ENCODE results near the gene PLBD2.
A peak's percentile ranks its signal among the peaks of the same experiment; 100 is the strongest.

PLBD2 gene

GRCh38 chr12:113334786-113335539, 23.4 kb upstream of the PLBD2 start, which contains the start of gene SLC8B1:
Gene SLC8B1 (minus strand): TSS chr12:113335109. CDS start chr12:113332878, 2,231 bp downstream.
- peak; percentile 96 for ATAC-seq (ENCODE audit: insufficient read depth, low read depth)
- Histone ChIP-seq H3K79me2 (ENCODE audit: insufficient read depth, low read length) (peaks cover 14% of the 10 kb centered on the region), H3K4me3 (ENCODE audit: low read depth in 1 of 2, low read length in 2 of 2) (peak within 1 kb of the TSS; percentile 73 to 93), H3K4me2 (ENCODE audit: insufficient read depth, low read length) (peak within 1 kb of the TSS; percentile 88), H3K36me3 (ENCODE audit: insufficient read depth, low read length) (peaks cover 32% of the 10 kb centered on the region), H3K27me3 (ENCODE audit: insufficient read depth, low read length, poor library complexity) (no peaks in the 10 kb centered on the region), H3K9ac (ENCODE audit: low read depth, low read length) (peak within 1 kb of the TSS; percentile 64), H3K9me3 (ENCODE audit: insufficient read depth, low read length, severe bottlenecking) (no peaks in the 10 kb centered on the region), H4K20me1 (ENCODE audit: insufficient read depth, low read length) (peaks cover 14% of the 10 kb centered on the region; the same call in 1 of the 2 replicates), H3K27ac (ENCODE audit: low read length) (peak within 1 kb of the TSS; percentile 72), H3K4me1 (ENCODE audit: insufficient read depth, low read length) (peaks cover 32% of the 10 kb centered on the region), H2AFZ (ENCODE audit: low read depth, low read length) (peak within 1 kb of the TSS; percentile 94)
- TF ChIP-seq CTCF (IDR thresholded peaks at IDR 0.05; ENCODE audit: borderline replicate concordance, extremely low read depth, low read length, poor library complexity, severe bottlenecking) (no peak), EZH2 (IDR thresholded peaks at IDR 0.05; ENCODE audit: borderline replicate concordance, low read depth, low read length, severe bottlenecking) (no peak)
- peak; percentile 90 for DNase-seq

- Histone ChIP-seq H3K9ac (ENCODE audit: low read depth, low read length) (no peak overlapping the region), H3K27ac (ENCODE audit: low read length) (no peak overlapping the region), H4K20me1 (ENCODE audit: insufficient read depth, low read length) (no peaks in the 10 kb centered on the region), H3K36me3 (ENCODE audit: insufficient read depth, low read length) (no peaks in the 10 kb centered on the region; the same call in 1 of the 2 replicates), H3K4me2 (ENCODE audit: insufficient read depth, low read length) (no peak overlapping the region), H3K79me2 (ENCODE audit: insufficient read depth, low read length) (peaks cover 2% of the 10 kb centered on the region), H2AFZ (ENCODE audit: low read depth, low read length) (no peak overlapping the region), H3K4me1 (ENCODE audit: insufficient read depth, low read length) (peaks cover 8% of the 10 kb centered on the region), H3K27me3 (ENCODE audit: insufficient read depth, low read length, poor library complexity) (no peaks in the 10 kb centered on the region), H3K4me3 (ENCODE audit: low read depth in 1 of 2, low read length in 2 of 2) (no peak overlapping the region), H3K9me3 (ENCODE audit: insufficient read depth, low read length, severe bottlenecking) (no peaks in the 10 kb centered on the region)
- DNase-seq, result no peak
- TF ChIP-seq CTCF (IDR thresholded peaks at IDR 0.05; ENCODE audit: borderline replicate concordance, extremely low read depth, low read length, poor library complexity, severe bottlenecking) (no peak), EZH2 (IDR thresholded peaks at IDR 0.05; ENCODE audit: borderline replicate concordance, low read depth, low read length, severe bottlenecking) (no peak)
- ATAC-seq (ENCODE audit: insufficient read depth, low read depth), result no peak
Observed at GRCh38 chr12:113339540-113339939, 18.8 kb upstream of the PLBD2 start.

DNA sequence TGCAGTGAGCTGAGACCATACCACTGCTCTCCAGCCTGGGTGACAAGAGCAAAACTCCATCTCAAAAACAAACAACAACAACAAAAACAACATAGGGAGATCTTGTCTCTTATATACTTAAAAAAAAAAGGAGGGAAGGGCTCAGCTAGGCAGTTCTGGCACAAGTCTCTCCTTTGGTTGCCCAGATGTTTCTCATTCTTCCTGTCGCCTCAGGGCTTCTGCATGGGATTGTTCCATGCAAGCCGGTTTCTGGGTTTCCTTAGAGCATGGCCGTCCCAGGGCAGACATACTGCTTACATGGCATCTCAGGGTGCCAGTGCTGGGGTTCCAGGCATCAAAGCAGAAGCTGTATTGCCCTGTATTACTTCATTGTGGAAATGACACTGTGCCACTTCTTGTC, 18.3 kb upstream of the PLBD2 start:
- DNase-seq (no peak), ATAC-seq (ENCODE audit: insufficient read depth, low read depth) (no peak)
- no peak overlapping the region for H3K4me3 ChIP-seq (ENCODE audit: low read depth in 1 of 2, low read length in 2 of 2)
- H3K4me1 ChIP-seq (ENCODE audit: insufficient read depth, low read length), result peaks cover 7% of the 10 kb centered on the region
- no peaks in the 10 kb centered on the region for H3K79me2 ChIP-seq (ENCODE audit: insufficient read depth, low read length)
- no peak overlapping the region for H3K4me2 ChIP-seq (ENCODE audit: insufficient read depth, low read length)
- no peak overlapping the region for H2AFZ ChIP-seq (ENCODE audit: low read depth, low read length)
- no peaks in the 10 kb centered on the region for H3K36me3 ChIP-seq (ENCODE audit: insufficient read depth, low read length)
- no peaks in the 10 kb centered on the region for H4K20me1 ChIP-seq (ENCODE audit: insufficient read depth, low read length)
- no peaks in the 10 kb centered on the region for H3K27me3 ChIP-seq (ENCODE audit: insufficient read depth, low read length, poor library complexity)
- no peak overlapping the region for H3K27ac ChIP-seq (ENCODE audit: low read length)
- H3K9me3 ChIP-seq (ENCODE audit: insufficient read depth, low read length, severe bottlenecking), result no peaks in the 10 kb centered on the region
- TF ChIP-seq EZH2 (IDR thresholded peaks at IDR 0.05; ENCODE audit: borderline replicate concordance, low read depth, low read length, severe bottlenecking), result no peak
- TF ChIP-seq CTCF (IDR thresholded peaks at IDR 0.05; ENCODE audit: borderline replicate concordance, extremely low read depth, low read length, poor library complexity, severe bottlenecking), result no peak
- H3K9ac ChIP-seq (ENCODE audit: low read depth, low read length), result no peak overlapping the region
